Right lobe of liver (tissue), 4 donors: ENCODE data around the gene RHOD.

ENCODE experiments used
- CTCF ChIP-seq, 4 donors: fragments of 200-600 bp in 3 of 4; fragments of 450-650 bp in 1 of 4; IDR thresholded peaks; one replicate each; pipeline versions ENCODE4 v1.5.1 to v1.8.0; 2016 to 2022; ENCODE audit warnings: antibody characterized with exemption in 4 of 4, mild to moderate bottlenecking in 2 of 4
- POLR2A ChIP-seq: fragments of 450-650 bp; IDR thresholded peaks from one replicate; pipeline ENCODE4 v1.6.1; 2017; ENCODE audit warnings: antibody characterized with exemption, mild to moderate bottlenecking
- donor health status: DM: no; HTN: no; CAD: no.
- donor health status: DM: no; HTN: no; CAD: no.
- donor health status: DM: no; HTN: yes; CAD: no.

DNA sequence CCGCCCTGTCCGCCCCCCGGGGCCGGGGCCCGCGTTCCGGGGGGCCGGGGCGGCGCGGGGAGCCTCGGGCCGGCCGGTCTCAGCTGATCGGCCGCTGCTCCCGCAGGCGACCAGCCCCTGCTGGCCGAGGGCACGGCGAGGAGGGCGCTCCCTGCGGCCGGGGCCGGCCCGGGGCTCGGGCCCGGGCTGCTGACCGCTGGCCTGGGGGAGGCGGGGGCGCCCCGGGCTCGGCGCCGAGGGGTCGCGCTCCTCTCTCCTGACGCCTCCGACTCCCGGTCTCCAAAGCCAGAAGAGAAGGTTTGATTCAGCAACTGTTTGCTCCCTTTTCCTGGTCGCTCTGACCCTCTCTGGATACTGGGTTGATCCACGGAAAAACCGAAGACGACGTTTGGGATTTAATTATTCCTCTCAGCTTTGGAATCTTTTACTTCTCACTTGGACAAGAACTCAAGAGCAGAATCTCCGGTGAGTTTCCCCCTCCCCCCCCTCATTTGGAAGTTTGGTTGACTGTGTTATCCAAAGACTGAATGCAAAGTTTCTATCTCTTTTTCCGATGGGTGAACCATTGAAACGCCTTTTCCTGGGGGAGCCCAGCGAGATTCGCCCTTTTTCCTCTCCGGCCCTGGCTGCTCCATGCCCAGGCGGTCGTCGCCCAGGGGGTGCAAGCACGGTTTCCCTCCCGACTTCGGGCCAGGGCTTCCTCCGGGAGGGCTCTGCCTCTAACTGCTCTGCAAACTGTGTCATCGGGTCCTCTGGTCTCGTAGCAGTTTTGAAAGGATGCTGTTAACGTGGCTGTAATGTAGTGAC, 63.1 kb downstream of the RHOD start:
- TF ChIP-seq POLR2A (no peak), CTCF (IDR thresholded peaks at IDR 0.05) (peak in 1 of 4 donors; percentile 9)
